ENCODE data around the gene ATP13A4. TPM values are rescaled to one million over a fixed set of nuclear protein-coding genes. Genes with fewer than 3 reads are reported as not detected.
A peak's percentile ranks its signal among the peaks of the same experiment; 100 is the strongest.

ATP13A4 gene
- total RNA-seq, 1 donor from 2014 or later: not detected

DNA sequence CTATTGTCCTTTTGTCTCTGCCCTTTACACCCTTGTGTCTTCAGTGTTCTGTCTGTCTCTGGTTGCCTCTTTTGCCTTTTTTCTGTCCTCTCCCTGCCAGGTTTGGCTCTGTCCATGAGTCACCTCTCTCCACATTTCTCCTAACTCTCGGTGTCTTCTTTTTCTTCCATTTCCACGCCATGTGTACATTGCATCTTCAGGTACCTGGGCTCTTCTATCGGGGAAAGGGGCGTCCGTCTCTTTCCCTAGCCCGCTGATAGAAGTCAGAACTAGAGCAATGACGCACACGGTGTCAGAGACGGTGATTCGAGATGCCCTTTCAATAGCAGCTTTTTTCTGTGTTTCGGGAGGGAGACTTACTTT is 39.0 kb upstream of the ATP13A4 start:
- Histone ChIP-seq H3K4me3 (peak overlapping the region; percentile 82 to 84), H3K4me1 (peaks cover 4 to 10% of the 10 kb centered on the region in 2 donors), H3K36me3 (peaks cover 0 to 3% of the 10 kb centered on the region in 2 donors), H3K9me3 (no peaks in the 10 kb centered on the region), H3K27ac (peak overlapping the region; percentile 77 to 88), H3K27me3 (no peaks in the 10 kb centered on the region)
- no peak for DNase-seq (ENCODE audit: low spot score in 2 of 2)
- intact Hi-C loops (cut with DNase I): loop anchor here (5.0 to 10.0 kb wide), 4 partner anchors 549 to 989 kb away; partner anchors contain the start of gene MB21D2
- no peak for TF ChIP-seq CTCF (IDR thresholded peaks at IDR 0.05)

GRCh38 chr3:193592841-193593667 is 38.4 kb upstream of the ATP13A4 start, which contains the start of gene OPA1:
Gene OPA1 (plus strand): TSS chr3:193593208. CDS start chr3:193593378, 170 bp downstream.
- intact Hi-C loops (cut with DNase I): loop anchor here (5.0 to 10.0 kb wide), 4 partner anchors 549 to 989 kb away; partner anchors contain the start of gene MB21D2
- H3K27me3 ChIP-seq: no peaks in the 10 kb centered on the region

GRCh38 chr3:193590088-193590856 is 35.6 kb upstream of the ATP13A4 start:
- Histone ChIP-seq H3K27ac (no peak overlapping the region), H3K9me3 (no peaks in the 10 kb centered on the region), H3K4me3 (no peak overlapping the region), H3K36me3 (no peaks in the 10 kb centered on the region), H3K4me1 (peaks cover 4 to 10% of the 10 kb centered on the region in 2 donors), H3K27me3 (no peaks in the 10 kb centered on the region)
- intact Hi-C loops (cut with DNase I): loop anchor here (5.0 to 10.0 kb wide), 4 partner anchors 552 to 992 kb away; partner anchors contain the start of gene MB21D2
- no peak for DNase-seq (ENCODE audit: low spot score in 2 of 2)
- no peak for TF ChIP-seq CTCF (IDR thresholded peaks at IDR 0.05)

More at GRCh38 chr3:193592841-193593667, 38.4 kb upstream of the ATP13A4 start, which contains the start of gene OPA1:
- peak within 1 kb of the TSS; percentile 77 to 88 for H3K27ac ChIP-seq
- peaks cover 4 to 10% of the 10 kb centered on the region in 2 donors for H3K4me1 ChIP-seq
- peaks cover 0 to 2% of the 10 kb centered on the region in 2 donors for H3K36me3 ChIP-seq
- peak within 1 kb of the TSS; percentile 82 to 84 for H3K4me3 ChIP-seq
- H3K9me3 ChIP-seq: no peaks in the 10 kb centered on the region
- DNase-seq (ENCODE audit: low spot score in 2 of 2): peak; percentile 91 to 98
- peak in 2 of 3 experiments; percentile 19 to 37 for TF ChIP-seq CTCF (IDR thresholded peaks at IDR 0.05)

- Histone ChIP-seq H3K4me1 (peaks cover 4 to 6% of the 10 kb centered on the region in 2 donors), H3K27ac (no peak overlapping the region), H3K27me3 (no peaks in the 10 kb centered on the region), H3K36me3 (no peaks in the 10 kb centered on the region), H3K4me3 (no peak overlapping the region), H3K9me3 (no peaks in the 10 kb centered on the region)
- intact Hi-C loops (cut with DNase I): loop anchor here (5.0 to 10.0 kb wide), 4 partner anchors 553 to 993 kb away; partner anchors contain the start of gene MB21D2
- TF ChIP-seq CTCF (IDR thresholded peaks at IDR 0.05): no peak
- no peak for DNase-seq (ENCODE audit: low spot score in 2 of 2)
These were observed 34.9 kb upstream of the ATP13A4 start for GRCh38 chr3:193589616-193590015.

DNA sequence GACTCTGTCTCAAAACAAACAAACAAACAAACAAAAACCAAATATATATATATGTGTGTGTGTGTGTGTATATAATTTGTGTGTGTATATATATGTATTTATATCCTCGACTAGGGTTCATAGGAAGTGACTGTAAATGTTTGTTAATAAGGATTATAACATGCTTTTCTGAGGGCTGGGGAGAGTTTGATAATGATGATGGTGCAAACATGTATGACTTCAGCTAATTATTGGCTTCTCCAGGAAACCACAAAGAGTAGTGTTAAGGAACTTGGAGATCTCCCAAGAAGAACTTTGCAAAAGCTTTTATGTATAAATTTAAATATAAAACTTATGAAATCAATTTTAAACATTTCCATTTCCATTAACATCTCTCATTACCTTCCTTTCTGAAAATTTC is 34.4 kb upstream of the ATP13A4 start:
- Histone ChIP-seq H3K27me3 (no peaks in the 10 kb centered on the region), H3K4me1 (peaks cover under 1 to 1% of the 10 kb centered on the region in 2 donors), H3K36me3 (no peaks in the 10 kb centered on the region), H3K27ac (no peak overlapping the region), H3K4me3 (no peak overlapping the region), H3K9me3 (no peaks in the 10 kb centered on the region)
- TF ChIP-seq CTCF (IDR thresholded peaks at IDR 0.05): no peak
- DNase-seq (ENCODE audit: low spot score in 2 of 2): no peak
- intact Hi-C loops (cut with DNase I): no loop called here
